Measurements from ENCODE around the gene MUCL1. TPM values are rescaled to one million over a fixed set of nuclear protein-coding genes. Genes with fewer than 3 reads are reported as not detected.

The MUCL1 gene
- total and polyA plus RNA-seq, 2 donors (not counting 3 experiments of a cell fraction or from before 2014, with no cell fraction given) = not detected

GRCh38 chr12:54891717-54892478, 37.6 kb downstream of the MUCL1 start:
- no peak overlapping the region for H2AFZ ChIP-seq (ENCODE audit: low read depth, low read length)
- POLR2A ChIA-PET = no interaction called here
- no peaks in the 10 kb centered on the region for H3K9me1 ChIP-seq (replicated peaks; ENCODE audit: control insufficient read depth, extremely low read depth, insufficient read depth, low read length)
- H3K4me2 ChIP-seq (ENCODE audit: insufficient read depth, low read length) = no peak overlapping the region
- H4K20me1 ChIP-seq (replicated peaks; ENCODE audit: control insufficient read depth, extremely low read depth, insufficient read depth, low read length) = no peaks in the 10 kb centered on the region
- no peak for FAIRE-seq
- no peak overlapping the region for H3K9ac ChIP-seq (replicated peaks; ENCODE audit: extremely low read depth, insufficient read depth, low read length)
- DNase-seq (ENCODE audit: low read depth, low spot score) = no peak
- CTCF ChIA-PET = no interaction called here
- no peaks in the 10 kb centered on the region for H3K27me3 ChIP-seq (ENCODE audit: control insufficient read depth in 2 of 2, insufficient read depth in 2 of 2, low read length in 2 of 2)
- dilution Hi-C loops (cut with MboI; ENCODE audit: extremely low pct_ligation_motif_present, low sequenced_read_pairs) (no loop called here), intact Hi-C loops (cut with micrococcal nuclease) (no loop called here)
- no peaks in the 10 kb centered on the region for H3K79me2 ChIP-seq (ENCODE audit: control insufficient read depth, insufficient read depth, low read length)
- no peak overlapping the region for H3K27ac ChIP-seq (ENCODE audit: insufficient read depth, low read depth, low read length)
- H3K4me1 ChIP-seq (ENCODE audit: control insufficient read depth, extremely low read depth, insufficient read depth, low read length) = no peaks in the 10 kb centered on the region
- TF ChIP-seq MYC (IDR thresholded peaks at IDR 0.05; ENCODE audit: low read depth, low read length) = no peak
- TF ChIP-seq POLR2AphosphoS5 (IDR thresholded peaks at IDR 0.05; ENCODE audit: insufficient read depth, low read depth, low read length) = no peak
- TF ChIP-seq, protein P1, sequence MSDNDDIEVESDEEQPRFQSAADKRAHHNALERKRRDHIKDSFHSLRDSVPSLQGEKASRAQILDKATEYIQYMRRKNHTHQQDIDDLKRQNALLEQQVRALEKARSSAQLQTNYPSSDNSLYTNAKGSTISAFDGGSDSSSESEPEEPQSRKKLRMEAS (IDR thresholded peaks at IDR 0.05; ENCODE audit: insufficient read depth, insufficient read length) = no peak
- no peak for TF ChIP-seq FOS (IDR thresholded peaks at IDR 0.05; ENCODE audit: borderline replicate concordance, insufficient read depth, low read length)
- no peak for TF ChIP-seq EZH2 (IDR thresholded peaks at IDR 0.05; ENCODE audit: borderline replicate concordance, low read depth, low read length, severe bottlenecking)
- no peak for TF ChIP-seq JUN (IDR thresholded peaks at IDR 0.05; ENCODE audit: borderline replicate concordance, insufficient read depth, insufficient read length, low read depth)
- no peak for TF ChIP-seq GATA2 (IDR thresholded peaks at IDR 0.05; ENCODE audit: insufficient read depth, insufficient read length, low read depth, low read length)
- TF ChIP-seq, protein P2, sequence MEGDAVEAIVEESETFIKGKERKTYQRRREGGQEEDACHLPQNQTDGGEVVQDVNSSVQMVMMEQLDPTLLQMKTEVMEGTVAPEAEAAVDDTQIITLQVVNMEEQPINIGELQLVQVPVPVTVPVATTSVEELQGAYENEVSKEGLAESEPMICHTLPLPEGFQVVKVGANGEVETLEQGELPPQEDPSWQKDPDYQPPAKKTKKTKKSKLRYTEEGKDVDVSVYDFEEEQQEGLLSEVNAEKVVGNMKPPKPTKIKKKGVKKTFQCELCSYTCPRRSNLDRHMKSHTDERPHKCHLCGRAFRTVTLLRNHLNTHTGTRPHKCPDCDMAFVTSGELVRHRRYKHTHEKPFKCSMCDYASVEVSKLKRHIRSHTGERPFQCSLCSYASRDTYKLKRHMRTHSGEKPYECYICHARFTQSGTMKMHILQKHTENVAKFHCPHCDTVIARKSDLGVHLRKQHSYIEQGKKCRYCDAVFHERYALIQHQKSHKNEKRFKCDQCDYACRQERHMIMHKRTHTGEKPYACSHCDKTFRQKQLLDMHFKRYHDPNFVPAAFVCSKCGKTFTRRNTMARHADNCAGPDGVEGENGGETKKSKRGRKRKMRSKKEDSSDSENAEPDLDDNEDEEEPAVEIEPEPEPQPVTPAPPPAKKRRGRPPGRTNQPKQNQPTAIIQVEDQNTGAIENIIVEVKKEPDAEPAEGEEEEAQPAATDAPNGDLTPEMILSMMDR (IDR thresholded peaks at IDR 0.05; ENCODE audit: extremely low read depth in 1 of 2, insufficient read depth in 1 of 2, low read depth in 1 of 2, low read length in 2 of 2) = no peak
- TF ChIP-seq POLR2A (IDR thresholded peaks at IDR 0.05; ENCODE audit: low read depth, low read length) = no peak
- no TSS peak for BruUV-seq (replicated peaks)
- H3K4me3 ChIP-seq (replicated peaks in 1 of 3; ENCODE audit: insufficient read depth in 1 of 3, low read depth in 1 of 3, low read length in 3 of 3) = no peak overlapping the region
- no peaks in the 10 kb centered on the region for H3K9me3 ChIP-seq (replicated peaks; ENCODE audit: control insufficient read depth, insufficient read depth, low read length)
- H3K36me3 ChIP-seq (ENCODE audit: control insufficient read depth in 2 of 2, extremely low read depth in 1 of 2, insufficient read depth in 2 of 2, low read length in 2 of 2) = no peaks in the 10 kb centered on the region

Other genes starting within 250 kb of the MUCL1 start
- gene LACRT, start 219.6 kb upstream of the MUCL1 start, total RNA-seq = not detected in 2 replicates
- not detected in 2 replicates for gene LACRT, start 219.6 kb upstream of the MUCL1 start, polyA plus RNA-seq
- gene DCD, start 206.2 kb upstream of the MUCL1 start, total RNA-seq = not detected in 2 replicates
- gene DCD, start 206.2 kb upstream of the MUCL1 start, polyA plus RNA-seq = not detected in 2 replicates
- not detected in 2 replicates for gene TESPA1, start 130.2 kb downstream of the MUCL1 start, total RNA-seq
- not detected in 2 replicates for gene TESPA1, start 130.2 kb downstream of the MUCL1 start, polyA plus RNA-seq
- not detected in 2 replicates for gene NEUROD4, start 165.5 kb downstream of the MUCL1 start, total RNA-seq
- gene NEUROD4, start 165.5 kb downstream of the MUCL1 start, polyA plus RNA-seq = not detected in 2 replicates